ENCODE results near the gene LAMB1. TPM values are rescaled to one million over a fixed set of nuclear protein-coding genes. Genes with fewer than 3 reads are reported as not detected.

The LAMB1 gene
- total RNA-seq, 1 experiment from 2014 or later = 32.0 TPM

DNA sequence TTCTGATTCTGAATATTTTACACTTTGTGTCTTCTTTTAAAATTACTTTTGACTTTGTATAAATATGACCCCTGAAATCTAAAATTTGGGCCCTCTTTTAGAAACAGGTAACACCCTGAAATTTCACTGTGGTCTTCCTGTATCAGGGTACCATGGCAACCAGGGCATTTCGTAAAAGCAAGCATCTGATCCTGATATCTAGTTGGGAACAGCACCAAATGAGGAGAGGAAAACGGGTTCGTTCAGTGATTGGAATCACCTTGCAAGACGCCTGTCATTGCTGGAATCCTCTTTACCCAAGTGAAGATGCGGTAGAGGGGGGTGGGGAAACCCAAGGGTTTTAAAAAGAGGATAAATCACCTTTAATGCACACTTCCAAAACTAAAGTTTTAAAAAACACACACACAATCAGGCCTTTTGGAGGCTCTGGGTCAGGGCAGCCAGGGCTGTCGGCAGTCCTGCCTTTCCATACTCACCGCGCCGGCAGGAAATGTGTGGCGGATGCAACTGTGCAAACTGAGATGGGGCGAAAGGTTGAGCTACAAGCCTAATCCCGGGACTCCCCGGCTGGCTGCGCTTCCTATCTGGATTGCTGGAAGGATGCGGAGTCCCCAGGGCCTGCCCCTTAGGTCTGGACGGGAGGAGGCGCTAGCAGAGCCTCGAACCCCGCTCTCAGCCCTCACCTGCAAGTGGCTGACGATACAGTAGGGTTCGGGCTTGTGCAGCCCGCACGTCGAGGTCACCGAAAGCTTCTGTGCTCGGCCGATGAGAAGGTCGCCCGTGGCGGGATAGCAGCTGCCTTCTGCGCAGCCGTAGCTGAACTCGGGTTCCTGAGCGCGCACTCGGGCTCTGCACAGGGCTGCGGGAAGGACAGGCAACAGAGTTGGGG, 1.8 kb downstream of the LAMB1 start:
- intact Hi-C loops (cut with micrococcal nuclease) = no loop called here
- Histone ChIP-seq H3K27me3 (ENCODE audit: insufficient read depth, low read length) (no peaks in the 10 kb centered on the region; the same call in 1 of the 2 replicates), H3K9ac (ENCODE audit: low read length) (no peak overlapping the region), H3K4me2 (ENCODE audit: low read length) (no peak overlapping the region), H3K4me1 (ENCODE audit: control insufficient read depth in 1 of 2, insufficient read depth in 2 of 2, low read length in 2 of 2) (peaks cover 11 to 31% of the 10 kb centered on the region in 2 experiments), H2AFZ (ENCODE audit: low read depth, low read length, poor library complexity, severe bottlenecking) (no peak overlapping the region), H4K20me1 (ENCODE audit: insufficient read depth) (no peaks in the 10 kb centered on the region), H3K36me3 (ENCODE audit: control insufficient read depth in 1 of 2, insufficient read depth in 2 of 2, low read length in 2 of 2) (no peaks in the 10 kb centered on the region), H3K27ac (ENCODE audit: low read depth, low read length) (no peak overlapping the region), H3K9me3 (ENCODE audit: control insufficient read depth in 1 of 2, insufficient read depth in 1 of 2, low read depth in 1 of 2, low read length in 2 of 2) (no peaks in the 10 kb centered on the region), H3K4me3 (replicated peaks in 1 of 2; ENCODE audit: low read depth in 1 of 2, low read length in 2 of 2) (no peak overlapping the region), H3K9me2 (ENCODE audit: insufficient read depth) (no peaks in the 10 kb centered on the region), H3K79me2 (ENCODE audit: insufficient read depth, low read length) (no peaks in the 10 kb centered on the region)
- DNase-seq (ENCODE audit: low read depth, low spot score) (no peak), ATAC-seq (no peak)
- ChIA-PET POLR2A (no interaction called here), RAD21 (ENCODE audit: low non-redundant PET in 1 of 2, low total read pairs in 2 of 2, uncharacterized antibody in 2 of 2, unreplicated experiment in 2 of 2) (no interaction called here), CTCF (no interaction called here)
- no TSS peak for BruUV-seq (replicated peaks)
- TF ChIP-seq SRF (IDR thresholded peaks at IDR 0.05; ENCODE audit: low read depth) (no peak), ZFX (IDR thresholded peaks at IDR 0.05) (no peak), YY1 (IDR thresholded peaks at IDR 0.05; ENCODE audit: extremely low read depth, insufficient replicate concordance, low read depth, low read length) (no peak), EZH2 (IDR thresholded peaks at IDR 0.05) (no peak), RAD21 (IDR thresholded peaks at IDR 0.05; ENCODE audit: low read depth) (no peak), JUND (IDR thresholded peaks at IDR 0.05) (no peak), SIN3A (IDR thresholded peaks at IDR 0.05; ENCODE audit: low read depth) (no peak), SP1 (IDR thresholded peaks at IDR 0.05; ENCODE audit: low read depth) (no peak), EGR1 (IDR thresholded peaks at IDR 0.05; ENCODE audit: low read depth) (no peak), EZH2phosphoT487 (IDR thresholded peaks at IDR 0.05; ENCODE audit: borderline replicate concordance) (no peak), TCF7L2 (IDR thresholded peaks at IDR 0.05; ENCODE audit: borderline replicate concordance, extremely low read depth, insufficient read depth, insufficient read length) (no peak), CBX3 (IDR thresholded peaks at IDR 0.05; ENCODE audit: low read depth) (no peak), ELF1 (IDR thresholded peaks at IDR 0.05; ENCODE audit: borderline replicate concordance, low read depth) (no peak), ZNF274 (IDR thresholded peaks at IDR 0.05; ENCODE audit: low read depth, low read length) (no peak), CEBPB (IDR thresholded peaks at IDR 0.05; ENCODE audit: low read depth) (no peak)
- TF ChIP-seq, protein P1, sequence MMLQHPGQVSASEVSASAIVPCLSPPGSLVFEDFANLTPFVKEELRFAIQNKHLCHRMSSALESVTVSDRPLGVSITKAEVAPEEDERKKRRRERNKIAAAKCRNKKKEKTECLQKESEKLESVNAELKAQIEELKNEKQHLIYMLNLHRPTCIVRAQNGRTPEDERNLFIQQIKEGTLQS (IDR thresholded peaks at IDR 0.05) = no peak
- TF ChIP-seq, protein P2, sequence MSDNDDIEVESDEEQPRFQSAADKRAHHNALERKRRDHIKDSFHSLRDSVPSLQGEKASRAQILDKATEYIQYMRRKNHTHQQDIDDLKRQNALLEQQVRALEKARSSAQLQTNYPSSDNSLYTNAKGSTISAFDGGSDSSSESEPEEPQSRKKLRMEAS (IDR thresholded peaks at IDR 0.05) = no peak
- TF ChIP-seq, protein P3, sequence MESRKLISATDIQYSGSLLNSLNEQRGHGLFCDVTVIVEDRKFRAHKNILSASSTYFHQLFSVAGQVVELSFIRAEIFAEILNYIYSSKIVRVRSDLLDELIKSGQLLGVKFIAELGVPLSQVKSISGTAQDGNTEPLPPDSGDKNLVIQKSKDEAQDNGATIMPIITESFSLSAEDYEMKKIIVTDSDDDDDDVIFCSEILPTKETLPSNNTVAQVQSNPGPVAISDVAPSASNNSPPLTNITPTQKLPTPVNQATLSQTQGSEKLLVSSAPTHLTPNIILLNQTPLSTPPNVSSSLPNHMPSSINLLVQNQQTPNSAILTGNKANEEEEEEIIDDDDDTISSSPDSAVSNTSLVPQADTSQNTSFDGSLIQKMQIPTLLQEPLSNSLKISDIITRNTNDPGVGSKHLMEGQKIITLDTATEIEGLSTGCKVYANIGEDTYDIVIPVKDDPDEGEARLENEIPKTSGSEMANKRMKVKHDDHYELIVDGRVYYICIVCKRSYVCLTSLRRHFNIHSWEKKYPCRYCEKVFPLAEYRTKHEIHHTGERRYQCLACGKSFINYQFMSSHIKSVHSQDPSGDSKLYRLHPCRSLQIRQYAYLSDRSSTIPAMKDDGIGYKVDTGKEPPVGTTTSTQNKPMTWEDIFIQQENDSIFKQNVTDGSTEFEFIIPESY (IDR thresholded peaks at IDR 0.05; ENCODE audit: extremely low read depth, insufficient replicate concordance, low read length) = no peak
- TF ChIP-seq, protein P4, sequence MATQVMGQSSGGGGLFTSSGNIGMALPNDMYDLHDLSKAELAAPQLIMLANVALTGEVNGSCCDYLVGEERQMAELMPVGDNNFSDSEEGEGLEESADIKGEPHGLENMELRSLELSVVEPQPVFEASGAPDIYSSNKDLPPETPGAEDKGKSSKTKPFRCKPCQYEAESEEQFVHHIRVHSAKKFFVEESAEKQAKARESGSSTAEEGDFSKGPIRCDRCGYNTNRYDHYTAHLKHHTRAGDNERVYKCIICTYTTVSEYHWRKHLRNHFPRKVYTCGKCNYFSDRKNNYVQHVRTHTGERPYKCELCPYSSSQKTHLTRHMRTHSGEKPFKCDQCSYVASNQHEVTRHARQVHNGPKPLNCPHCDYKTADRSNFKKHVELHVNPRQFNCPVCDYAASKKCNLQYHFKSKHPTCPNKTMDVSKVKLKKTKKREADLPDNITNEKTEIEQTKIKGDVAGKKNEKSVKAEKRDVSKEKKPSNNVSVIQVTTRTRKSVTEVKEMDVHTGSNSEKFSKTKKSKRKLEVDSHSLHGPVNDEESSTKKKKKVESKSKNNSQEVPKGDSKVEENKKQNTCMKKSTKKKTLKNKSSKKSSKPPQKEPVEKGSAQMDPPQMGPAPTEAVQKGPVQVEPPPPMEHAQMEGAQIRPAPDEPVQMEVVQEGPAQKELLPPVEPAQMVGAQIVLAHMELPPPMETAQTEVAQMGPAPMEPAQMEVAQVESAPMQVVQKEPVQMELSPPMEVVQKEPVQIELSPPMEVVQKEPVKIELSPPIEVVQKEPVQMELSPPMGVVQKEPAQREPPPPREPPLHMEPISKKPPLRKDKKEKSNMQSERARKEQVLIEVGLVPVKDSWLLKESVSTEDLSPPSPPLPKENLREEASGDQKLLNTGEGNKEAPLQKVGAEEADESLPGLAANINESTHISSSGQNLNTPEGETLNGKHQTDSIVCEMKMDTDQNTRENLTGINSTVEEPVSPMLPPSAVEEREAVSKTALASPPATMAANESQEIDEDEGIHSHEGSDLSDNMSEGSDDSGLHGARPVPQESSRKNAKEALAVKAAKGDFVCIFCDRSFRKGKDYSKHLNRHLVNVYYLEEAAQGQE (IDR thresholded peaks at IDR 0.05; ENCODE audit: low read depth) = no peak

All from HCT116 (cell line).